Measurements from ENCODE around the gene ACOT11. TPM values are rescaled to one million over a fixed set of nuclear protein-coding genes. Genes with fewer than 3 reads are reported as not detected.
"Not testable (repeated sequence)": the region's sequence is repeated elsewhere in the genome, so short reads cannot be mapped to it uniquely, and the experiment has no call there.

Gene ACOT11
- total RNA-seq, 2 donors from 2014 or later, result 5.6 to 6.0 TPM

DNA sequence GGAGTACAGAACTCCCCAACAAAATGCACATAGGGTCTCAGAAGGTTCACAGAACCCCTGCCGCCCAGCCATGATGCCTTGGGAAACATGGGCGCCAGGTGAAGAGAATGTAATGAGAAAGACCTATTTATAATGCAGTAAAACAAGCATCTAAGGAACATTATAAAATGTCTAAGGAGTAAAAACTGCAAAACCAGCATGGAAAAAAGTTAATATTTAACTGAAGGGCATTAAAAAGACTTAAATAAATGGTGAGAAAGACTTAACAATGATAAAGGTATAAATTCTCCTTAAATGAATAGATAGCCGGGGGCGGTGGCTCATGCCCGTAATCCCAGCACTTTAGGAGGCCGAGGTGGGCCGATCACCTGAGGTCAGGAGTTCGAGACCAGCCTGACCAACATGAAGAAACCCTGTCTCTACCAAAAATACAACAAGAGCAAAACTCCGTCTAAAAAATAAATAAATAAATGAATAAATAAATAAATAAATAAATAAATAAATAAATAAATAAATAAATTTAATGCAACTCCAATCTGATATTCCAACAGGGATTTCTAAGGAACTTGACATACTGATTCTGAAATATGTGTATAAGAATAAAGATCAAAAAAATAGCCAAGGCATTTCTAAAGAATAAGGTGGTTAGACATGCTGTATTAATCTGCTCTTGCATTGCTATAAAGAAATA lies 27.3 kb upstream of the ACOT11 start:
- Histone ChIP-seq H3K9ac (ENCODE audit: extremely low read depth, low read length, poor library complexity, severe bottlenecking) (no peak overlapping the region), H3K36me3 (ENCODE audit: control insufficient read depth, insufficient read depth, low read length) (no peaks in the 10 kb centered on the region), H3K9me3 (ENCODE audit: control insufficient read depth, low read length) (no peaks in the 10 kb centered on the region), H3K4me3 (ENCODE audit: low read length) (no peak overlapping the region), H3K27ac (ENCODE audit: low read depth, low read length) (no peak overlapping the region), H3K4me1 (ENCODE audit: control insufficient read depth, insufficient read depth, low read length) (no peaks in the 10 kb centered on the region), H3K27me3 (ENCODE audit: control insufficient read depth, insufficient read depth, low read length, poor library complexity, severe bottlenecking) (no peaks in the 10 kb centered on the region)
- no peak for DNase-seq
- 94% methylated on average over 8 of the region's 9 CpGs; no CpG with 5 or more reads in 1 of the 2 experiments for WGBS, 2 experiments (ENCODE audit: insufficient coverage in 1 of 2, insufficient read length in 1 of 2)
- Mint-ChIP-seq H3K9me3 (no peaks in the 10 kb centered on the region), H3K27me3 (ENCODE audit: insufficient read depth) (no peaks in the 10 kb centered on the region), H3K4me3 (no peak overlapping the region), H3K36me3 (ENCODE audit: low read depth) (no peaks in the 10 kb centered on the region), H3K4me1 (no peaks in the 10 kb centered on the region), H3K27ac (no peak overlapping the region)
- TF ChIP-seq, protein P1, sequence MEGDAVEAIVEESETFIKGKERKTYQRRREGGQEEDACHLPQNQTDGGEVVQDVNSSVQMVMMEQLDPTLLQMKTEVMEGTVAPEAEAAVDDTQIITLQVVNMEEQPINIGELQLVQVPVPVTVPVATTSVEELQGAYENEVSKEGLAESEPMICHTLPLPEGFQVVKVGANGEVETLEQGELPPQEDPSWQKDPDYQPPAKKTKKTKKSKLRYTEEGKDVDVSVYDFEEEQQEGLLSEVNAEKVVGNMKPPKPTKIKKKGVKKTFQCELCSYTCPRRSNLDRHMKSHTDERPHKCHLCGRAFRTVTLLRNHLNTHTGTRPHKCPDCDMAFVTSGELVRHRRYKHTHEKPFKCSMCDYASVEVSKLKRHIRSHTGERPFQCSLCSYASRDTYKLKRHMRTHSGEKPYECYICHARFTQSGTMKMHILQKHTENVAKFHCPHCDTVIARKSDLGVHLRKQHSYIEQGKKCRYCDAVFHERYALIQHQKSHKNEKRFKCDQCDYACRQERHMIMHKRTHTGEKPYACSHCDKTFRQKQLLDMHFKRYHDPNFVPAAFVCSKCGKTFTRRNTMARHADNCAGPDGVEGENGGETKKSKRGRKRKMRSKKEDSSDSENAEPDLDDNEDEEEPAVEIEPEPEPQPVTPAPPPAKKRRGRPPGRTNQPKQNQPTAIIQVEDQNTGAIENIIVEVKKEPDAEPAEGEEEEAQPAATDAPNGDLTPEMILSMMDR (conservative IDR thresholded peaks at IDR 0.05), result no peak

DNA sequence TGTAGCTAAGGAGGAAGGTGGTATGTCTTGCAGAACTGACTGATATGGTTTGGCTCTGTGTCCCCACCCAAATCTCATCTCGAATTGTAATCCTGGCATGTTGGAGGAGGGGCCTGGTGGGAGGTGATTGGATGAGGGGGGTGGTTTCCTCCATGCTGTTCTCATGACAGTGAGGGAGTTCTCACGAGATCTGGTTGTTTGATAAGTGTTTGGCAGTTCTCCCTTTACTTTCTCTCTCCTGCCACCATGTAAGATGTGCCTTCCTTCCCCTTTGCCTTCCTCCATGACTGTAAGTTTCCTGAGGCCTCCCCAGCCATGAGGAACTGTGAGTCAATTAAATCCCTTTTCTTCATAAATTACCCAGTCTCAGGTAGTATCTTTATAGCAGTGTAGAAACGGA lies 21.5 kb upstream of the ACOT11 start:
- H3K27ac ChIP-seq (ENCODE audit: low read depth, low read length); H3K4me1 Mint-ChIP-seq; H3K27ac Mint-ChIP-seq; H3K36me3 Mint-ChIP-seq (ENCODE audit: low read depth); H3K4me1 ChIP-seq (ENCODE audit: control insufficient read depth, insufficient read depth, low read length); H3K9me3 ChIP-seq (ENCODE audit: control insufficient read depth, low read length); H3K9me3 Mint-ChIP-seq; H3K36me3 ChIP-seq (ENCODE audit: control insufficient read depth, insufficient read depth, low read length); H3K4me3 ChIP-seq (ENCODE audit: low read length); H3K27me3 ChIP-seq (ENCODE audit: control insufficient read depth, insufficient read depth, low read length, poor library complexity, severe bottlenecking); H3K9ac ChIP-seq (ENCODE audit: extremely low read depth, low read length, poor library complexity, severe bottlenecking); H3K4me3 Mint-ChIP-seq; H3K27me3 Mint-ChIP-seq (ENCODE audit: insufficient read depth): not testable (repeated sequence)
- DNase-seq, result peak; percentile 17
- 87% methylated on average over 2 of the region's 3 CpGs; no CpG with 5 or more reads in 1 of the 2 experiments for WGBS, 2 experiments (ENCODE audit: insufficient coverage in 1 of 2, insufficient read length in 1 of 2)

DNA sequence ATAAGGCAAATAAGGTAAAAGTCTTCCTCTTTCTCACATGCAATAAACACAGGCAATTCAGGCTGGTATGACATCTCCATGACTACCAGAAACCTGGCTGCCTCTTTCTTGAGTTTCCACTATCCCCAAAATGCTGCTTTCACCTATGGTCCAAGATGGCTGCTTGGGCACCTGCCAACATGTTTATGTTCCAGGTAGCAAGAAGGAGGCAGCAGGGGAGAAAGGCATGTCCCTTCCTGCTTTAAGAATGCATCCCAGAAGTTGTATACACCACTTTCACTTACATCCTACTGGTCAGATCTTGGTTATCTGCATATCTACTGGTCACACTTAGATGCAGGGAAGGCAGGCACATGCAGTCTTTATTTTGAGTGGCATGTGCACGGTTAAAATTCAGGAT lies 19.4 kb upstream of the ACOT11 start:
- H3K4me3 Mint-ChIP-seq, result no peak overlapping the region
- Histone ChIP-seq H3K4me3 (ENCODE audit: low read length) (no peak overlapping the region), H3K27me3 (ENCODE audit: control insufficient read depth, insufficient read depth, low read length, poor library complexity, severe bottlenecking) (no peaks in the 10 kb centered on the region), H3K4me1 (ENCODE audit: control insufficient read depth, insufficient read depth, low read length) (no peaks in the 10 kb centered on the region), H3K9me3 (ENCODE audit: control insufficient read depth, low read length) (no peaks in the 10 kb centered on the region), H3K9ac (ENCODE audit: extremely low read depth, low read length, poor library complexity, severe bottlenecking) (no peak overlapping the region), H3K27ac (ENCODE audit: low read depth, low read length) (no peak overlapping the region), H3K36me3 (ENCODE audit: control insufficient read depth, insufficient read depth, low read length) (no peaks in the 10 kb centered on the region)
- no peaks in the 10 kb centered on the region for H3K27me3 Mint-ChIP-seq (ENCODE audit: insufficient read depth)
- peaks cover 5% of the 10 kb centered on the region for H3K4me1 Mint-ChIP-seq
- no peaks in the 10 kb centered on the region for H3K36me3 Mint-ChIP-seq (ENCODE audit: low read depth)
- peaks cover 5% of the 10 kb centered on the region for H3K9me3 Mint-ChIP-seq
- H3K27ac Mint-ChIP-seq, result no peak overlapping the region
- TF ChIP-seq, protein P1 (conservative IDR thresholded peaks at IDR 0.05), result no peak
- no peak for DNase-seq
- 80 to 86% methylated on average over 1 of the region's 1 CpG for WGBS, 2 experiments (ENCODE audit: insufficient coverage in 1 of 2, insufficient read length in 1 of 2)

DNA sequence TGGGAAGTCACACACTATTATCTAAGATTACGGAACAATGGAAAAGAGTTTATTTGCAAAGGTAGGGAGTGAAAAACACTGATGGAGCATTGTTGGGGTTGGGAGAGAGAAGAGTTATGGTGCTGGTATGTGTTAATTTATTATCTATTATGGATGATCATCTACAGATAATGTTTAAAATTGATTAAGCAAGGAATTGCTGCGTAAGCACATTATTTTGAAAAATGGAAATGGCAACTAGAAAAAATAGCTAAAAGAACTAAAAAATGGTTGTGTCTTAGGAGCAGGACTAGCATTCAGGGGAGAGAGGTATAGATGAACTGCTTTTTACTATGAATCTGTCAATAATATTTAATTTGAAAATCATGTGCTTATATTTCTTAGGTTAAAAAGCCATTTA lies 16.0 kb upstream of the ACOT11 start:
- TF ChIP-seq, protein P1 (conservative IDR thresholded peaks at IDR 0.05), result no peak
- no peaks in the 10 kb centered on the region for H3K36me3 ChIP-seq (ENCODE audit: control insufficient read depth, insufficient read depth, low read length)
- no peaks in the 10 kb centered on the region for H3K9me3 Mint-ChIP-seq
- no peak overlapping the region for H3K4me3 Mint-ChIP-seq
- no peaks in the 10 kb centered on the region for H3K36me3 Mint-ChIP-seq (ENCODE audit: low read depth)
- H3K4me1 ChIP-seq (ENCODE audit: control insufficient read depth, insufficient read depth, low read length), result no peaks in the 10 kb centered on the region
- no peaks in the 10 kb centered on the region for H3K27me3 Mint-ChIP-seq (ENCODE audit: insufficient read depth)
- H3K9ac ChIP-seq (ENCODE audit: extremely low read depth, low read length, poor library complexity, severe bottlenecking), result no peak overlapping the region
- no peak for DNase-seq
- no peaks in the 10 kb centered on the region for H3K9me3 ChIP-seq (ENCODE audit: control insufficient read depth, low read length)
- peak overlapping the region; percentile 15 for H3K4me3 ChIP-seq (ENCODE audit: low read length)
- H3K27ac ChIP-seq (ENCODE audit: low read depth, low read length), result no peak overlapping the region
- H3K27me3 ChIP-seq (ENCODE audit: control insufficient read depth, insufficient read depth, low read length, poor library complexity, severe bottlenecking), result no peaks in the 10 kb centered on the region
- 84 to 100% methylated on average over 2 of the region's 2 CpGs for WGBS, 2 experiments (ENCODE audit: insufficient coverage in 1 of 2, insufficient read length in 1 of 2)
- H3K4me1 Mint-ChIP-seq, result peaks cover 5% of the 10 kb centered on the region
- H3K27ac Mint-ChIP-seq, result no peak overlapping the region

DNA sequence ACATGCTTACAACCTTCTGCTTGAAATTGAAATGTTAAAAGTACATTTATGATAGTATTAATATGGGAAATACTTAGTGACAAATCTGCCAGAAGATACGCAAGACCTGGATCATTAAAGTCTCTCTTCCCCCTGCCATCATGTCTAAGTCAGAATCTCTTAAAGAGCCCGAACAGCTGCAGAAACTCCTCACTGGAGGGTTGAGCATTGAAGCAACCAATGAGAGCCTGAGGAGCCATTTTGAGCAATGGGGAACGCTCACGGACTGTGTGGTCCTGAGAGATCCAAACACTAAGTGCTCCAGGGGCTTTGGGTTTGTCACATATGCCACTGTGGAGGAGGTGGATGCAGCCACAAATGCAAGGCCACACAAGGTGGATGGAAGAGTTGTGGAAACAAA lies 11.4 kb upstream of the ACOT11 start:
- not testable (repeated sequence) for H3K27ac ChIP-seq (ENCODE audit: low read depth, low read length); H3K27ac Mint-ChIP-seq; H3K36me3 Mint-ChIP-seq (ENCODE audit: low read depth); DNase-seq; H3K27me3 ChIP-seq (ENCODE audit: control insufficient read depth, insufficient read depth, low read length, poor library complexity, severe bottlenecking); H3K4me3 Mint-ChIP-seq; H3K4me1 ChIP-seq (ENCODE audit: control insufficient read depth, insufficient read depth, low read length); H3K9ac ChIP-seq (ENCODE audit: extremely low read depth, low read length, poor library complexity, severe bottlenecking); H3K27me3 Mint-ChIP-seq (ENCODE audit: insufficient read depth); H3K36me3 ChIP-seq (ENCODE audit: control insufficient read depth, insufficient read depth, low read length); H3K4me3 ChIP-seq (ENCODE audit: low read length); H3K4me1 Mint-ChIP-seq; H3K9me3 Mint-ChIP-seq; H3K9me3 ChIP-seq (ENCODE audit: control insufficient read depth, low read length)
- 87 to 100% methylated on average over 1 to 4 of the region's 4 CpGs for WGBS, 2 experiments (ENCODE audit: insufficient coverage in 1 of 2, insufficient read length in 1 of 2)

Data from endodermal cell (in vitro differentiated cells).